Left lung (tissue), 10 donors: ENCODE results near the gene PCP4. TPM values are rescaled to one million over a fixed set of nuclear protein-coding genes. Genes with fewer than 3 reads are reported as not detected.

ENCODE experiments used
- ATAC-seq: fragments of 200-7000 bp; cut with Tn5 transposase; one replicate; pipeline ENCODE4 v1.9.1; 2020; ENCODE audit warnings: moderate library complexity
- DNase-seq, 4 donors: peaks; one replicate each; pipeline ENCODE4 v3.0.0-alpha.2; 2013 to 2020
- H3K27ac ChIP-seq, 2 donors: fragments of 200-600 bp; sonication (generic) in 1 of 2; one replicate each; pipeline versions ENCODE4 v1.5.0 to v1.8.0; 2020 to 2021
- H3K27me3 ChIP-seq, 2 donors: fragments of 200-600 bp; sonication (generic) in 1 of 2; one replicate each; pipeline versions ENCODE4 v1.5.0 to v1.8.0; 2020 to 2021
- H3K36me3 ChIP-seq, 2 donors: fragments of 200-600 bp; sonication (generic) in 1 of 2; one replicate each; pipeline versions ENCODE4 v1.5.0 to v1.8.0; 2020 to 2021
- H3K4me1 ChIP-seq, 2 donors: fragments of 200-600 bp; one replicate each; pipeline ENCODE4 v1.8.0; 2021
- H3K4me3 ChIP-seq, 2 donors: fragments of 200-600 bp; sonication (generic) in 1 of 2; one replicate each; pipeline versions ENCODE4 v1.5.0 to v1.8.0; 2020 to 2021; ENCODE audit warnings: mild to moderate bottlenecking in 1 of 2
- H3K9me3 ChIP-seq, 2 donors: fragments of 200-600 bp; sonication (generic) in 1 of 2; one replicate each; pipeline versions ENCODE4 v1.5.0 to v1.8.0; 2020 to 2021
- CTCF ChIP-seq, 2 donors: fragments of 200-600 bp; sonication (generic) in 1 of 2; IDR thresholded peaks; one replicate each; pipeline versions ENCODE4 v1.5.0 to v1.8.0; 2021; ENCODE audit warnings: antibody characterized with exemption in 2 of 2
- intact Hi-C, 2 donors: fragments of 100-400 bp; cut with DNase I; formaldehyde crosslinking; loops; one replicate each; pipeline versions ENCODE4 v1.11.2 to v1.14.2; 2022
- polyA plus RNA-seq, 6 donors: library from polyadenylated mRNA; unstranded; fragments of 120-200 nt; gene quantifications; one replicate each; pipeline ENCODE4 v1.2.1, GENCODE V29; 2013; ENCODE audit not compliant: insufficient read length in 6 of 6
- total RNA-seq, 2 donors: library from RNA; stranded (reverse); fragmentation: NEBNext Ultra II Directional; extraction: Animal tissue kit (Norgen Biotek cat#: 25700); gene quantifications; one replicate each; pipeline ENCODE4 v1.2.1, GENCODE V29; 2021
- donor health status: DM: no; HTN: yes; CAD: no.
- donor health status: DM: no; HTN: no; CAD: no.

The PCP4 gene
- total and polyA plus RNA-seq, 8 donors = 0.68 to 14.7 (median 8.0) TPM

- H3K27ac ChIP-seq = no peak overlapping the region
- H3K9me3 ChIP-seq = peaks cover 0 to 15% of the 10 kb centered on the region in 2 donors
- no peak overlapping the region for H3K4me3 ChIP-seq
- intact Hi-C loops = no loop called here
- no peak for ATAC-seq
- DNase-seq = no peak
- no peaks in the 10 kb centered on the region for H3K36me3 ChIP-seq
- TF ChIP-seq CTCF (IDR thresholded peaks at IDR 0.05) = no peak
- H3K27me3 ChIP-seq = peaks cover 0 to 5% of the 10 kb centered on the region in 2 donors
- H3K4me1 ChIP-seq = no peaks in the 10 kb centered on the region
These were observed 88.1 kb downstream of the PCP4 start for GRCh38 chr21:39955326-39955725.

- H3K4me3 ChIP-seq = no peak overlapping the region
- H3K36me3 ChIP-seq = no peaks in the 10 kb centered on the region
- no peaks in the 10 kb centered on the region for H3K4me1 ChIP-seq
- no peak for TF ChIP-seq CTCF (IDR thresholded peaks at IDR 0.05)
- H3K27me3 ChIP-seq = no peaks in the 10 kb centered on the region
- no peak overlapping the region for H3K27ac ChIP-seq
- no peak for DNase-seq
- H3K9me3 ChIP-seq = peaks cover 0 to 27% of the 10 kb centered on the region in 2 donors
- no peak for ATAC-seq
- intact Hi-C loops = no loop called here
These were observed 89.3 kb downstream of the PCP4 start for GRCh38 chr21:39956586-39956985.

GRCh38 chr21:39958731-39959130, 91.5 kb downstream of the PCP4 start:
- Histone ChIP-seq H3K27me3 (no peaks in the 10 kb centered on the region), H3K9me3 (peaks cover 0 to 30% of the 10 kb centered on the region in 2 donors), H3K4me3 (no peak overlapping the region), H3K36me3 (no peaks in the 10 kb centered on the region), H3K27ac (no peak overlapping the region), H3K4me1 (no peaks in the 10 kb centered on the region)
- ATAC-seq (no peak), DNase-seq (no peak)
- intact Hi-C loops = no loop called here
- TF ChIP-seq CTCF (IDR thresholded peaks at IDR 0.05) = no peak

GRCh38 chr21:39961251-39961650, 94.0 kb downstream of the PCP4 start:
- H3K27me3 ChIP-seq = no peaks in the 10 kb centered on the region
- H3K9me3 ChIP-seq = peaks cover 0 to 30% of the 10 kb centered on the region in 2 donors
- no peak overlapping the region for H3K4me3 ChIP-seq
- no peak overlapping the region for H3K27ac ChIP-seq
- no peaks in the 10 kb centered on the region for H3K4me1 ChIP-seq
- DNase-seq (no peak), ATAC-seq (no peak)
- intact Hi-C loops = no loop called here
- no peak for TF ChIP-seq CTCF (IDR thresholded peaks at IDR 0.05)
- H3K36me3 ChIP-seq = no peaks in the 10 kb centered on the region

GRCh38 chr21:39965026-39965425, 97.8 kb downstream of the PCP4 start:
- DNase-seq = no peak
- Histone ChIP-seq H3K4me1 (no peaks in the 10 kb centered on the region), H3K27me3 (no peaks in the 10 kb centered on the region), H3K36me3 (no peaks in the 10 kb centered on the region), H3K9me3 (peaks cover 0 to 36% of the 10 kb centered on the region in 2 donors), H3K27ac (no peak overlapping the region), H3K4me3 (no peak overlapping the region)
- no peak for ATAC-seq
- no peak for TF ChIP-seq CTCF (IDR thresholded peaks at IDR 0.05)
- intact Hi-C loops = no loop called here
